A549 (cell line): ENCODE measurements around the gene THAP4.

ENCODE experiments used
- CEBPB ChIP-seq, 2 experiments: fragments of >200 bp in 1 of 2; sonication (Bioruptor Twin) in 1 of 2; formaldehyde crosslinking in 1 of 2; IDR thresholded peaks; 2 replicates each; pipeline ENCODE4 v1.6.1; 2012 to 2016
- CTCF ChIP-seq: fragments of >200 bp; sonication (Bioruptor Twin); formaldehyde crosslinking; IDR thresholded peaks from 3 replicates; pipeline ENCODE4 v1.5.1; 2016
- JUNB ChIP-seq: fragments of >200 bp; sonication (Bioruptor Twin); formaldehyde crosslinking; IDR thresholded peaks from 2 replicates; pipeline ENCODE4 v1.6.1; 2016
- POLR2A ChIP-seq: IDR thresholded peaks from 2 replicates; pipeline ENCODE4 v1.6.1; 2012; ENCODE audit warnings: mild to moderate bottlenecking, low read length
- RNF2 ChIP-seq: fragments of 200-600 bp; sonication (generic); IDR thresholded peaks from 2 replicates; pipeline ENCODE4 v1.6.1; 2016; ENCODE audit warnings: low read depth, mild to moderate bottlenecking, antibody characterized with exemption, moderate library complexity, borderline replicate concordance

- TF ChIP-seq POLR2A (no peak), CTCF (no peak), CEBPB (IDR thresholded peaks at IDR 0.05) (no peak), JUNB (no peak), RNF2 (no peak)
These were observed 76.0 kb downstream of the THAP4 start for GRCh38 chr2:241560883-241561474.
